GM18873 (cell line): ENCODE data around the gene UBE2E3.
A peak's percentile ranks its signal among the peaks of the same experiment; 100 is the strongest.

Source experiments
- ATAC-seq: cut with Tn5 transposase; IDR thresholded peaks from one replicate; pipeline ENCODE4 v1.9.1; 2021; ENCODE audit warnings: mild to moderate bottlenecking, moderate library complexity, moderate number of reproducible peaks; ENCODE audit not compliant: unreplicated experiment, low FRiP score

UBE2E3 gene

DNA sequence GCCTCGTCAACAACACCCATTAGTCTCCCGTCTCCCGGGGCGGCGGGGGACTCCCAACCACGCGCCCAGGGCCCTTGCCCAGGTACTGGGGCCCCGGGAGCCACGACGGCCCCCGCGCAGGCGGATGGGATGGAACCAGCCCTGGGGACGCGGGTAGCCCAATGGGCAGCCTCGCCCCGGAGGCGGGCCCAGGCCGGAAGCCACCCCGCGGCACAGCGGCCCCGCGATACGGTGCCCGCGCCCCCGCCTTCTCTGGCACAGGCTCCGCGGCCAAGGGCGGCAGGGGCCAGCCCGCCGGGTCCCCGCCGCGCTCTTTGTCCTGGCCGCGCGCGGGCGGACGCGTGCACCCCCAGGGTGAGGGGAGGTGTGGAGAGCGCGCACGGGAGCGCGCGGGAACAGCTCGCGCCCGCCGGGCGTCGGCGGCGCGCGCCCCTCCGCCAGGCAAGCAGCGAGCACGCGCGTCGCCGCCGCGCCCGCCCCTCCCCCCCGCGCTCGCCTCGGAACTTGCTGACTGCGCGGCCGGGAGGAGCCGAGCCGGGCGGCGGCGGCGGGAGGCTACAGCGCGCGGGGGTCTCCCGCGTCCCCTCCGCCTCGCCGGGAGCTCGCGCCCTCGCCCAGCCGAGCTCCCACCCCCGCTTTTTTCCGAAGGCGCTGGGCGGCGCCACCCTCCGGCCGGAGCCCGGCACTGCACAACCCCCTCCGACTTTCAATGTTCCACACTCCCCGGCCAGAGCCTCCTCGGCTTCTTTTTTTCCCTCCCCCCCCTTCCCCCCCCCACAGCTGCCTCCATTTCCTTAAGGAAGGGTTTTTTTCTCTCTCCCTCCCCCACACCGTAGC lies at the start of gene UBE2E3:
Gene UBE2E3, plus strand, starts transcription at position 500 of the 837 bp plus-strand sequence. CDS start 1,438 bp downstream, outside the sequence.
- peak; percentile 69 for ATAC-seq

DNA sequence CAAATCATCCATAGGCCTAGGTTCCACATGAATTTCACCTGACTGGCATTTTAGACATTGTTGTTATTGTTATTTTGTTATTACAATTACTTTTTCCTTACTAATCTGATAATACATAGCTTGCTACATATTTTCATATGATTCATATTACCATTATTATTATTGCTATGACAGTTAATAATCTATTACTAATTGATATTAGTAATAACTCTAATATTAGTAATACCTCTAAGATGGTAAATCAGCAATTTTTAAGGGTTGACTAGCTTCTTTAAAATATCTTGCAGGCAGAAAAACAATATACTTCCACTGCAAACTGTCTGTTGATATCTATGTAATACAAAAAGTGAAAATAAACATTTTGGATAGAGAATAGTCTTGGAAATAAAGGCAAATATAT lies 48.6 kb upstream of the UBE2E3 start:
- no peak for ATAC-seq

GRCh38 chr2:180933332-180933731 lies 47.1 kb upstream of the UBE2E3 start:
- ATAC-seq: no peak

- ATAC-seq: no peak
Measured at GRCh38 chr2:180934911-180935310, 45.5 kb upstream of the UBE2E3 start.

GRCh38 chr2:180937480-180937879 lies 42.9 kb upstream of the UBE2E3 start:
- peak; percentile 81 for ATAC-seq

DNA sequence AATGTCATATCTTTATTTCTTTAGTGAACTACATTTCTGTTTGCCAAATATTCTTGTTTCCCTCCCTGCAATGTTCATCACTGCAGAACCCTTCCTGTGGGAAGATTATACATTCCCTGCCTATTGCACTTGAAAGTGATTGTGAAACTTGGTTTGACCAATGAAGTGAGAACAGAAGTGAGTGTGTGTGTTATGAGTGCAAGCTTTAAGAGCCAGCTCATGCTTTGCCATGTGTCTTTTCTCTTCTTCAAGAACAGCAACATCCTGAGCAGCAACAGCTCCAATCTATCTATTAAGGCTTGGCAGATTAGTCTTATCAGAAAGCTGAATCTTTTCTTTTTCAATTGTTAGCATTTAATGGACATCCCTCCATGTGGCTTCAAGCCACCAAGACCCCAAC lies 42.0 kb upstream of the UBE2E3 start:
- peak; percentile 58 for ATAC-seq

DNA sequence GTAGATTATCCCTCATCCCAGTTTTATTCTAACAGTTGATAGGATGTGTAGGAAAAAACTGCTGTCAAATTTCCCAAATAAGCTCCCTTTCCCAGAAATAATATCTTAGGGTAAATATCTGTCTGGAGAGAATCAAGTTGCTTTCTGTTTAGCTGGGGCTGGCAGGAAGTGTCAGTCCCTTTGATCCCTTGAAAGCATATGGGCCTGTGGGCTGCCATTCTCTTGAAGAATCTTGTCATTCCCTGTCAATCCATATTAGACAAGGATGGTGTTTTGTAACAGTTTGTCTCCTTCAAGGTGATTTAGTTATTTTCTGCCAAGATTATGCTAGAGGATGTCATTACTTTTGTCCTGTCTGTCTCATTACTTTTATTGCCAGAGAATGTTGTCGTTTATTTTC lies 37.1 kb upstream of the UBE2E3 start:
- no peak for ATAC-seq

GRCh38 chr2:180944372-180944771 lies 36.0 kb upstream of the UBE2E3 start:
- no peak for ATAC-seq

DNA sequence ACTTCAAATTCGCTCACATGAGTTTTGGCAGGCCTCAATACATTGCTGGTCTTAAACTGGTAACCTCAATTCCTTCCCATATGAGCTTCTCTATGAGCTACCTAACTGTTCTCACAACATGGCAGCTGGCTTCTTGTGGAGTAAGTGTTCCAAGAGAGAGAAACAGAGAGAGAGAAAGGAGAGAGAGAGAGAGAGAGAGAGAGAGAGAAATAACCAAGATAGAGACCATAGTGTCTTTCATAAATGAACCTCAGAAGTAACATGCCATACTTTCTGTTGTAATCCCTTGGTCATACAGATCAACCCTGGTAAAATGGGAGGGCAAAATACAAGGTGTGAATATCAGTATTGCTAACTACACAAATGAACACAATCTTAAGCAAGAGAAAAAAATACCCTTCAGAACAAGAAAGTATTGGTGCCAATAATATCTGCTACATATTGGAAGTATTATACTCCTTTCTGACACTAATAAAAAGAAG lies 33.2 kb upstream of the UBE2E3 start:
- ATAC-seq: no peak

GRCh38 chr2:180949896-180950295 lies 30.5 kb upstream of the UBE2E3 start:
- ATAC-seq: no peak

DNA sequence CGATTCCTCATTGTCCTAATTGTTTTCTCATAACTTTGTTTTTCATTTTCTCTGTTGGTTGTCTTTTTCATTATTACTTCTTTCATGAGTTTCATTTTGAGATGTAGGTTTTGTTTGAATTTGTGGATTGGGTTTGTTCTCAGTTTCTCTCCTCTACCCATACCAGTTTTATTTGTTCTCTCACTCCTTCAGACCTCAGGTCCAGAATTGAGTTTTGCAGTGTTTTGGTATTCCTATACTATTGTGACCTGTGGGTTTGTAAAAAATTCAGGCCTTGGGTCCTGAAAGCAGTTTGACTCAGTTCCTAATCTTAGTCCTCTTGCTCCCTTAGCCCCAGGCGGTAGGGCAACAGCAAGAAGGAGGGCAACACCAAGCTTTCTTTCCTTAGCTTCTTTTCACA lies 28.3 kb upstream of the UBE2E3 start:
- no peak for ATAC-seq

GRCh38 chr2:180952731-180953336 lies 27.6 kb upstream of the UBE2E3 start:
- ATAC-seq: no peak

GRCh38 chr2:180953550-180953949 lies 26.9 kb upstream of the UBE2E3 start:
- ATAC-seq: no peak

DNA sequence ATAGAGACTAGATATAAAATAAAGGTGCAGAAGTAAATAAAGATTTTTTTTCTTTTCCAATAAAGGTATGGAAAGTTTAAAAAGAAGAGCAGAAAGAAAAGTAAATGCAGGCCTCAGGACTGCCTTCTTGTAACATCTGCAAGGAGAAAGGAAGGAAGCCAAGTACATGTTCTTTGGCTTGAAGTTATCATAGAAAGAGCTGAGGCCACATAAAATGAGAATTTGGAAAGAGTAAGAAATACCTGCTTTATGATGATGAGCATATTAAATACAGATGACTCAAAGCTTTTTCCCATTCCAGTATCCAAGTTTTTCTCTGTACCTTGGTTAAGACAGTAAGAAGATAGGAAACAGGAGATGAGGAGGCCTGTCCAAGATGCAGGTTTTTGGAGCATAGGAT lies 25.3 kb upstream of the UBE2E3 start:
- ATAC-seq: no peak

- no peak for ATAC-seq
Measured at GRCh38 chr2:180959787-180960186, 20.6 kb upstream of the UBE2E3 start.

- no peak for ATAC-seq
Measured at GRCh38 chr2:180960982-180961381, 19.4 kb upstream of the UBE2E3 start.

DNA sequence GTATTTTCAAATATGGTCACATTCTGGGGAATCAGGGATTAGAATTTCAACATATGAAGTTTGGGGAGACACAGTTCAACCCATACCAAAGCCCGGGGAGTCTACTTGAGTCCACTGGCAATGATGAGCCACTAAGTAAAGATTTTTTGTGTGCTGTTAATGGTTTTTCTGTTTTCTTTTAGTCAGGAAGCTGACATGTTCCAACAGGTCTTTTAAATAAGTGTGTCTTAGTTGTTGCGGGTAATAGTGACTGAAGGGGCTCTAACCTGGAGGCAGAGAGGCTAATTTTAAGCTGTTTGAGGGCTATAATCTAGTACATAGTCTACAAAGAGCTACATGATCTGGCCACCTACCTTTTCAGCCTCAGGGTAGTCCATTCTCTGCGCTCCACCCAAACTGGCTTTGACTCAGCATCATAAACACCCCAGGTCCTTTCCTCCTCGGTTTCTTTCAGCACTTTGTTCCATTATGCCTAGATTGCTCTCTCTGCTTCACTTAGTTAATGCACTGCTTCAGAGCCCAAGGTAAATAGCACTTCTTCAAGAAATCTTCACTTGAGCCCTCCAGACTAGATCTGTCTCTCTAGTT lies 17.6 kb upstream of the UBE2E3 start:
- ATAC-seq: no peak

DNA sequence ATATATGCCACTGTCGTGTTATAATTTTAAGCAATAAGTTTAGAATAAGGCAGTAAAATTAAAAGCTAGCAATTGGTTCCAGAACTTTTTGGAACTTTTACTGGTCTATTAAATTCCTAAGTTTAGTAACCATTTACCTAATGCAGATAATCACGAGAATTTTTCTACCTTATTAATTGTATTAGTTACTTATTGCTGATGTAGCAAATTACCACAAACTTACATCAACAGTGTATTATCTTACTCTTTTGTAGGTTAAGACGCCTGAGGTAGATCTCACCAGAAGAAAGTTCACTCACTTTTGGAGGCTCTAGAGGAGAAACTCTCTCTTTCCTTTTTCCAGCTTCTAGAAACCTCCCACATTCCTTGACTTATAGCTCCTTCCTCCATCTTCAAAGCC lies 14.0 kb upstream of the UBE2E3 start:
- ATAC-seq: no peak

- no peak for ATAC-seq
Measured at GRCh38 chr2:180969124-180969523, 11.3 kb upstream of the UBE2E3 start.

GRCh38 chr2:180970016-180970415 lies 10.4 kb upstream of the UBE2E3 start:
- ATAC-seq: no peak

- no peak for ATAC-seq
Measured at GRCh38 chr2:180971811-180972210, 8.6 kb upstream of the UBE2E3 start.
